GM18520 (cell line): Measurements from ENCODE around the gene RHBDD2.

Experiments
- ATAC-seq: cut with Tn5 transposase; IDR thresholded peaks from one replicate; pipeline ENCODE4 v1.9.1; 2021; ENCODE audit not compliant: unreplicated experiment

The RHBDD2 gene

DNA sequence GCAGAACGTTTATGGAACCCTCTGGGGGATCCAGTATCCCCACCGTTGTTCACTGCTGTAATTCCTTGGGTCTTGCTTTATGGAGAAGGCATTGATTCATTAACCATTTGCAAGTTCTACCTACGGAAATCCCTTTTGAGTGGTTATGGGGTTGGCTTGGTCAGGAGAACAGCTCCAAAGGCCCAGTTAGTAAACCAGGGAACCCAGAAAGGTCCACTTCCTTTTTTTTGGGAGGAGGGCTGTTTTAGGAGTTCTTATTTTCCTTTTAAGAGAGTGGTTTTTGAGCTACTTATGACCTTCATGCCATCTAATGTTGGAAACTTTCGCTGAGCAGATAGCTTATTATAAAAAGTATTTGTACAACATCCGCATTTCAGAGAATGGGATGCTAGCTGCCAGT lies 37.4 kb downstream of the RHBDD2 start:
- ATAC-seq = no peak

DNA sequence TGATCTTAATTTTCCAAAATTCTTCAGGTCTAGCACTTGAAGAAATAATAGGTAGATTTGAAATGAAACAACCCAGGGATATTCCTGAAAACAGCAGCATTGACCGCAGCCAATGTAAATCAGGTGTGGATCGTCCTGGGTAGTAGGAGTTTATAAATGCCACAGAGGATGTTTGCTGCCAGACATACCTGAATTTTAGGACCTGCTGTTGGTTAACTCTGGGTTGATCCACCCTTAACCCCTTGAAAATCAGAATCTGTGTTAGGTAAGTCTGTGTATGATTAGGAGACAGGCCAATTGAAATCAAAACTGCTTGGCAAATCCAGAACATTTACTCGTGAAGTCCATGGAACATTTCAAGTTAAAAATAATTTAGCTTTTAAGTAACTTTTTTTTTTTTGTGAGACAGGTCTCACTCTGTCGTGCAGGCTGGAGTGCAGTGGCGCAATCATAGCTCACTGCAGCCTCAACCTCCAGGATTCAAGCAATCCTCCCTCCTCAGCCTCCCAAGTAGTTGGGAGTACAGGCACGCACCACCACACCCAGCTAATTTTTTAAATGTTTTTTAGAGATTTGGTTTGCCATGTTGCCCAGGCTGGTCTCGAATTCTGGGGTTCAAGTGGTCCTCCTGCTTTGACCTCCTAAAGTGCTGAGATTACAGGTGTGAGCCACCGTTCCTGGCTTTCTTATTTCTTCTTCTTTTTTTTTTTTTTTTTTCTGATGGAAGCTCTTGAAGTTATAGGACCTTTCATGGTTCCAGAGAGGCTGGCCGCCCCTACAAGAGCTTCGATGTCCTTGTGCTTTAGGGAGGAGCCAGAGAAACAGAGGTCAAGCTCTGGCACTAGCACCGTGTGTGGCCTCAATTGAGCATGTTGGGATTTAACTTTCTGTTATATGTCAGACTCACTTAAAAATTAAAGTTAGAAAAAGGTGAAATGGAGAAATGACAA lies 38.1 kb downstream of the RHBDD2 start:
- no peak for ATAC-seq

DNA sequence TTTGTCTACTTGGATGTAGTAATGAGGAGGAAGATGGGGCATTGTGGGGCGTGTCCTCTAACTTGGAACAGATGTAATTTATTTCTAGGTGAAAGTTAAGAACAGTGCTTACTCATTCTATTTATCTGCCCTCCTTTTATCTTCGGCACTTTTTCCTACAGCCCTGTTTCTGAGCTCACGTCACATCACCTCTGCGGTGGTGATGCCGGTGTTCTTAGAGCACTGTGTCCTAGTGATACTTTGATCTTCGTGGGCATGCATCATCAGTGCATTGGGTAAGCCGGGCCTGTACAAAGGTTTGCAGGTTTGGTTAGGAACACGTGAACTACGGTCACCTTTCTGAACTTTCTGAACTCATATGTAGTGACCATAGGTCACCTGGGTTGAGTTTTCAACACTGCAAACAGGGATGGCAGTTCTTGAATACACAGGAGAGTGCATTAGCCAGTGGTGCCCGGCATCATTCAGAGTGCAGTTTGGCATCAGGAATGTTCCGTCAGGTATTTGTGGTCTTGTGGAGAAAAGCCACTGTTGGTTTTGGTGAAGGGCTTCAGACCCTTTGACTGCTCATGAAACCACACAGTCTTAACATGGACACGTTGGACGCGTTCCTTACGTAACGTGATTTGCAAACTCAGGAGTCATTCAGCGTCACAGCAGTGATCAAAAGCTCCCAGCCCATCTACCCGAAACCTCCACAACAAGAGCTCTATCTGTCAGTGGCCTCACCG lies 41.8 kb downstream of the RHBDD2 start:
- ATAC-seq = no peak

DNA sequence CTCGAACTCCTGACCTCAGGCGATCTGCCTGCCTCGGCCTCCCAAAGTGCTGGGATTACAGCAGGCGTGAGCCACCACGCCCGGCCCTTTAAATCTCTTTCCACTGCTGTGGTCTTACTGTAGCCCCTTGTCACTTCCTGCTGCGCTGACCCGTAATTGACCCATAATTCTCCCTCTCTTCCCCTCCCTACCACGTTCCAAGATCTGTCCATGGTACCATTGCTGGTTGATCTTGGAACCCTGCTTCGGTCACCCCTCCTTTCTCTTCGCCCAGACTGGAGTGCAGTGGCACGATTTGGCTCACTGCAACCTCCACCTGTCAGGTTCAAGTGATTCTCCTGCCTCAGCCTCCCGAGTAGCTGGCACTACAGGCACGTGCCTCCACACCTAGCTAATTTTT lies 42.6 kb downstream of the RHBDD2 start:
- no peak for ATAC-seq

DNA sequence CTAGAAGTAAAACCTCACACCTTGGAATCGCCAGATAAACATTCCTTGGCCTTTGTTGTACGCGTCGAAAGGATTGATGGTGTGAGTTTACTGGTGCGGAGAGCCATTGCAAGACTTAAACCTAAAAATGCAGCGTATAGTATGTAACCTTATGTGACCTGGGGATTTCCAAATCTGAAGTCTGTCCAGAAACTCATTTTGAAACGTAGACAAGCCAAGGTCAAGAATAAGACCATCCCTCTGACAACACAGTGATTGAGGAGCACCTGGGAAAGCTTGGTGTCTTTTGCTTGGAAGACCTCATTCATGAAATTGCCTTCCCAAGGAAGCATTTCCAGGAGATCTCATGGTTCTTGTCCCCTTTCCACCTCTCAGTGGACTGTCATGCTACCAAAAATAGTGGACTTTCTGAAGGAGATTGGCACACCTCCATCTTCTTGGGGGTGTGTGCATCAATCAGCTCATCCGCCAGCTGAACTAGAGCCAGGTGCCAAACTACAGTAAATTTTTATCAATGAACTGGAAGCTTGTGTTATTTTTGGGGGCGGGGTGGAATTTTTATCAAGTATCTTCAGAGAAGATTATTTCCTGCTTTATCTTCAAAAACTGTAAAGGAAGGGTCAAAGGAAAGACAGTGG lies 44.3 kb downstream of the RHBDD2 start:
- no peak for ATAC-seq

DNA sequence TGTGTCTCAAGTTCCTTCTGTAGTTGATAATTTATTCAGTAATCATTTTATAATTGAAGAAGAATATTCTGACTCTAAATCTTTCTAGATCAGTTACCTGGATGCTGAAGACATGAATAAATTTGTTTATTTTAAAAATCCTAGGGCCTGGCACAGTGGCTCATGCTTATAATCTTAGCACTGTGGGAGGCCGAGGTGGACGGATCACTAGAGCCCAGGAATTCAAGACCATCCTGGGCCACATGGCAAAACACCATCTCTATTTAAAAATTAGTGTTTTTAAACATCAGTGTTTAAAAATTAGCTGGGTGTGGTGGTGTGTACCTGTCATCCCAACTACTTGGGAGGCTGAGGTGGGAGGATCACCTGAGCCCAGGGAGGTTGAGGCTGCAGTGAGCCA lies 45.4 kb downstream of the RHBDD2 start:
- ATAC-seq = no peak

- no peak for ATAC-seq
Measured at GRCh38 chr7:75924889-75925288, 46.1 kb downstream of the RHBDD2 start.

- no peak for ATAC-seq
Measured at GRCh38 chr7:75925717-75926435, 47.0 kb downstream of the RHBDD2 start.

GRCh38 chr7:75928568-75928914 lies 49.7 kb downstream of the RHBDD2 start:
- no peak for ATAC-seq

DNA sequence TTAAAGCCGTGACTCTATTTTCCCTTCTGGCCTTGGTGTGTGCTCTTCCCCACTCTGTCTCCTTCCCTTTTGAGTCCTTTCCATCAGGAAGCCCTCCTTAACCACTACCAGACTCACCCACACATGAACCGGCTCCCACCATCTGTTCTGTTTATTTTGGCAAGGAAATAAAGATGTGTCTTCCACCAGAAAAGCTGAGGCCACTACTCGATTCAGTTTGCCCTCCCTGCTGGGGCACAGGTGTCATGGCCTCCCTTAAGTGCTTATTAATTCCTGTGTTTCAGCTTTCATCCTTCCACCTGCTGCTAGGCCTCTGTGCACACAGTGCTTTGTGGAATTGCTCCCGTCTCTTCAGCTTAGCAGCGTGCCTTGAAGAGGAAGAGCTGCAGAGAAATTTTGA lies 52.8 kb downstream of the RHBDD2 start:
- no peak for ATAC-seq

GRCh38 chr7:75937958-75938786 lies 59.3 kb downstream of the RHBDD2 start:
- ATAC-seq = no peak
